Stimulated activated CD8-positive, alpha-beta memory T cell treated with anti-CD3 and anti-CD28 coated beads, Interleukin-15, amount 100 ng/mL, for 24 hours (primary cell): ENCODE measurements around the gene TOMM20.
A peak's percentile ranks its signal among the peaks of the same experiment; 100 is the strongest.
"Not testable (repeated sequence)": the region's sequence is repeated elsewhere in the genome, so short reads cannot be mapped to it uniquely, and the experiment has no call there.

Experiments
- DNase-seq: peaks from one replicate; pipeline ENCODE4 v3.0.0-alpha.2; 2020; ENCODE audit warnings: low read depth

Gene TOMM20

GRCh38 chr1:235078480-235079381, 49.9 kb downstream of the TOMM20 start:
- no peak for DNase-seq

- no peak for DNase-seq
Observed at GRCh38 chr1:235077571-235078479, 50.8 kb downstream of the TOMM20 start.

- DNase-seq = no peak
Observed at GRCh38 chr1:235077163-235077540, 51.5 kb downstream of the TOMM20 start.

GRCh38 chr1:235076504-235077162, 52.0 kb downstream of the TOMM20 start:
- no peak for DNase-seq

GRCh38 chr1:235075777-235076308, 52.8 kb downstream of the TOMM20 start:
- DNase-seq = no peak

- peak; percentile 35 for DNase-seq
Observed at GRCh38 chr1:235075048-235075776, 53.4 kb downstream of the TOMM20 start.

GRCh38 chr1:235074523-235075047, 54.1 kb downstream of the TOMM20 start:
- DNase-seq = no peak

GRCh38 chr1:235073968-235074522, 54.6 kb downstream of the TOMM20 start:
- DNase-seq = no peak

- DNase-seq = no peak
Observed at GRCh38 chr1:235073331-235073967, 55.2 kb downstream of the TOMM20 start.

GRCh38 chr1:235072577-235072976, 56.1 kb downstream of the TOMM20 start:
- not testable (repeated sequence) for DNase-seq

GRCh38 chr1:235072096-235072495, 56.5 kb downstream of the TOMM20 start:
- no peak for DNase-seq

- DNase-seq = no peak
Observed at GRCh38 chr1:235070819-235071218, 57.8 kb downstream of the TOMM20 start.

- no peak for DNase-seq
Observed at GRCh38 chr1:235069577-235070563, 58.8 kb downstream of the TOMM20 start.

GRCh38 chr1:235069176-235069575, 59.5 kb downstream of the TOMM20 start:
- no peak for DNase-seq

GRCh38 chr1:235068158-235069121, 60.2 kb downstream of the TOMM20 start:
- DNase-seq = no peak

GRCh38 chr1:235067396-235068157, 61.1 kb downstream of the TOMM20 start:
- no peak for DNase-seq
